Stimulated activated CD4-positive, alpha-beta T cell treated with anti-CD3 and anti-CD28 coated beads, Interleukin-1b, Interleukin-23, amount 100 ng/mL, for 4 hours (primary cell): ENCODE data around the gene SLC22A13.
"Not testable (repeated sequence)": the region's sequence is repeated elsewhere in the genome, so short reads cannot be mapped to it uniquely, and the experiment has no call there.

Experiments
- DNase-seq, 2 donors: peaks; one replicate each; pipeline ENCODE4 v3.0.0-alpha.2; 2020; ENCODE audit warnings: low read depth in 2 of 2

The SLC22A13 gene

DNA sequence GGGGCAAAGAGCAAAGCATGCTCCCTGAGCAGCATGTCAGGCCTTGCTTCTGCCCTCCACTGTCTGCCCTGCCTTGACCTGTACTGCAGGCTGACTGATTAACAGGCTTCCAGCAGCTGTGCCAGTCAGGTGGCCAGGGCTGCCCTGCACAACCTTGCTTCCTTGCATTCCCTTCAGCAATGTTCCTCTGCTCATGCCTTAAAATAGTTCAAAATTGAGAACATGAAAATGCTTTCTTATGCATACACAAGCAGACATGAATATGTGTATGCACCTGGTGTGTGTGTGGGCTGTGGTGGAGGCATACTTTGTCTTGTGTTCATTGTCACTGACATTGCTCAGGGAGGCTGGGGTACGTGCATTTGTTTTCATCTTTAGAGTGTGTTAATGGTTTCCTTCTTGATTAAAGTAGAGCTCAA is 1.2 kb upstream of the SLC22A13 start:
- DNase-seq = no peak

DNA sequence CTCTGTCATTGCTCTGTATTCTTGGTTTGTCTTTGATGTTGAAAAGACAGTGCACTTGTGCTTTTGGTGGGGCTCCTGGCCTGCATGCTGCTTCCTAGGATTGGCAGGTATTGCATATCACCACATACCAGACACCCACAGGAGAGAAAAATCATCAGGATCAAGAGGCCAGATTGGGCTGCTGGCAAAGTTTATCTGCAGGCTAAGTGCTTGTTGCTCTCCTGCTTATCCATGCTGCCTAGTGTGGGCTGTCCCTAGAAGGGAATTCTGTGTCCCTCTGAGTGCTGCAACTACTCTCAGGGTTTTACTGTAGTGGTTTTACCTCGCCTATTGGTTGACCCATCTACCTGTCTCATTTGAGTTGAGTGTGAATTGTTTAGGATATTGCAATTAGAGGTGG is 833 bp upstream of the SLC22A13 start:
- DNase-seq = no peak

DNA sequence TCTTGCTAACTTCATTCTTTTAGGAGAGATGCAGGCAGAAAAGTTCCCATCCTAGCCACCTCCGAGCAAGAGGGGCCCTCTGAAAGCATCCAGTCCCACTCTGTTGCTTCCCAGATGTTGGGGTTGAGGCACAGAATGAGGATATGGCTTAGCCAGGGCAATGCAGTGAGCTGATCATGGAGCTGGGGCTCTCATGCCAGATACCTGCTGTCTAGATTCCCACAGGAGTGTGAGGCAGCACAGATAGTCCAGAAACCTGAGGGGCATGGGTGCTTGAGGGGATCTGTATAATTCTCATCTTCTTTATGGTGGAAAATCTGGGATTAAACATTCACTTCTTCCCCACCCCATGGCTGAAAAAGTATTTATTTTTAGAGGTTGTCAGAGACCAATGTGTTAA is 1.2 kb downstream of the SLC22A13 start:
- no peak for DNase-seq

DNA sequence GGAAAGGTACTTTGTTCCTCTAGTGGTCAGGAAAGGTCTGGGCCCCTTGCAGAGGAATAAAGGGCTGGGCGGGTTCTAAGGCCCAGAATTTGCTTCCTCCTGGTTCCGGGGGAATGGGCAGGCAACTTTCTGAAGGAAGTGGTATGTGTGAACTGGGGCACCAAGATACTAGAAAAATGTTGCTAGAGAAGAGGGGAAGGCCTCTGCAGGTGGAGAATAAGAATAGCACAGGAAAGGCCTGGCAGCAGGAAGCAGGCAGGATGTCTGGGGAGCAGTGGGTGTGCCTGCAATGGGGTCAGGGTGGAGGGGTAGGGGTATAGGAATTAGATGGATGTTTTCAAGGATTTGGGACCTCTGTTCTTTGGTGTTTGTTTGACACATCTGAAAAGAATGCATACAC is 2.0 kb downstream of the SLC22A13 start:
- no peak for DNase-seq

DNA sequence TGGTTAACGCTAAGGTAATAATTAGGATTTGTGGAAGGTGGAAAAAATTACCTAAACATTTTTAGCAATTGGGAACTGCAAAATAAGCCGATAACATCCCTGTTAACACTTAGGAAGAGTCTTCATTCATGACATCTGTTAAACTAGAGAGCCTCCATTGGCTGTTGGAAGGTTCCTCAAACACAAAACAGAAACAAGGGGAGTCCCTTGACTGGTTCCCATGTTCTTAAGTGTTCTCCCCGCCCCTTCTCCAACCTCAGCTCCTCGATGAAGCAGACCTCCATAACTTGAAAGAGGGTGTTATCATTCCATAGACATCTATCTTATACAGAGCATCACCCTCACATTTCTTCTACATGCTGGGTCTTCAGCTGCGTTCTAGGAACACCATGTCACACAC is 2.5 kb downstream of the SLC22A13 start:
- no peak for DNase-seq

DNA sequence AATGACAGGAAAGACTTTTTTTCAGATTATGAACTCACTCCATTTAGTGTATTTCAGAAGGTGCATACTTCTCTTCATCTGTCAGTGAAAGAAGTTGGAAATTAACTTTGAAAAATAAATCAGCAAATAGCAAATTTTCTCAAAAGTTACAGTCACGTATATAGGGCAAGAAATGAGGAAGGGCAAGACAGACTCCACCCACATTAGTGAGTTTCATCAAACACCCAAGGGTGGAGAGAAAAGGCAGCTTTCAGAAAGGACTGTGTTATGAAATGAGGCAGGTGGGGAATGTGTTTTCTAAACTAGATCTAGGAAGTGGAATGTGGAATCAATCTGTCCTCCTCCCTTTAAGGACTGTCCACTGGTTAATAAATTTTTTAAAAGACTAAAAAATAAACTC is 2.9 kb downstream of the SLC22A13 start:
- DNase-seq = no peak

DNA sequence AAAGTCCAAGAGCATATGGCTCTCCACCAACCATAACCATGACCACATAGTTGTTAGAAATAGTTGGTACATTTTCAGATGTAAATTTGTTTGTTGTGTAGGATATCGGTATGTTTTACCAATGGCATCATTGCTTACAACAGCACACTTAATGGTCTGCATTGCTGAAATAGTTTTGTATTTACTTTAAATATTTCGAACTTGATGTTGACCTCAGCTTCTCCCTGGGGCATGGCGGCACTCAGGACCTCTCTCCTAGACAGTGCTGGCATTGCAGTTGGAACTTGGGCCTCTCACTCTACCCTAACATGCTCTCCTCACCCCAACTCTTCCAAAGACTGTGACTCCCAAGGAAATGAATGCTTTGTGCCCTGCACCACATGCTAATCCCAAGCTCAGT is 5.0 kb downstream of the SLC22A13 start:
- DNase-seq = no peak

DNA sequence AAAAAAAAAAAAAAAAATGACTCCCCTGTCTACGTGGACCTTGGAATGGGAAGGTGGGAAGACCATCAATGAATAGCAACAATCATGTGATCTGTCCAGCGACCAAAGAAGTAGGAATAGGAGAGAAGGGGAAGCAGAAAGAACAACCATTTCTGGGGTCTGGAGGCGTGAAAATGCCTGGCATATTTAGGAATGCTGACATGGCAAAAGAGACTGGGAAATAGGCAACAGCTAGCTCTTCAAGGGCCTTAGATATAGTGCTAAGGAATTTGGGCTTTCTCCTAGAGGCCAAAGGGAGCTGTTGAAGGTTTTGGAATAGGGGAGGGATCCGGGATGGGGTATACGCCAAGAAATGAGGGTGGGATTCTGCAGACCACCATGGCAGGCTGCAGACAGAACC is 5.9 kb downstream of the SLC22A13 start:
- no peak for DNase-seq

DNA sequence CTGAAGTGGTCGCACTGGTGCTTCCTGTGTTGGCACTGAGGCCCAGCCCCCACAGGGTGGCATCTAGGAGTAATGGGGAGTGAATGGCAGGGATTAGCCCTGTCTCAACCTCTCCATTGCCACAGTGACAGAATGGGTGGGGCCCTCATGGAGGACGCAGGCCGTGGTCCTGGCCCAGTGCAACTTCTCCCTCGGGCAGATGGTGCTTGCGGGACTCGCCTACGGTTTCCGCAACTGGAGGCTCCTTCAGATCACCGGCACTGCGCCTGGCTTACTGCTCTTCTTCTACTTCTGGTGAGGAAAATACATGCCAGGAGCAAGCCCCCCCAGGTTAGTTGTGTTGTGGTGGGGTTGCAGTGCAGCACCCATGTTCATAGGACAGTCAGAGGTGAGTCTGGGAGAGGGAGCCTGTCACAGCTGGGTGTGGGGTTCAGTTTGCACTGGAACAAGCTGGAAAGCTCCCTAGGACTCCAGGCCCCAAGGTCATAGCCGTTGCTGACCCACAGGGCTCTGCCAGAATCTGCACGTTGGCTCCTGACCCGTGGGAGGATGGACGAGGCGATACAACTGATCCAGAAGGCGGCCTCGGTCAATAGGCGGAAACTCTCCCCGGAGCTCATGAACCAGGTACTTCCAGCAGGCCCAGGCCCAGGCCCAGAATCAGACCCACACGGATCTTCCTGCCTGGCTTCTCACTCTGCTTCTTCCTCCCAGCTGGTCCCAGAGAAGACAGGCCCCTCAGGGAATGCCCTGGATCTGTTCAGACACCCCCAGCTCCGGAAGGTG is 9.4 kb downstream of the SLC22A13 start:
- no peak for DNase-seq

DNA sequence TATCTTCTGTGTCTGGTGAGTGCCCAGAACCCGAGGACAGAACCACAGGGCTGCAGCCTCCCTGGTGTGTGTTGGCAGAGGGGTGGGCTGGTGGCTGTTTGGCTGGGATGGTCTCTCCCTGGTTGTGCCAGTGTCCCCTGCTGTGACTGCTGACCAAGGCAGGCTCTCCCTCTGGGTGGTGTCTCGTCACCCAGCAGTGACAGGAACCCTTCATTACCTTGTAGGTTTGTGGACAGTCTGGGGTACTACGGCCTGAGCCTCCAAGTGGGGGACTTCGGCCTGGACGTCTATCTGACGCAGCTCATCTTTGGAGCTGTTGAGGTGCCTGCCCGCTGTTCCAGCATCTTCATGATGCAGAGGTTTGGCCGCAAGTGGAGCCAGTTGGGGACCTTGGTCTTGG is 10.0 kb downstream of the SLC22A13 start:
- no peak for DNase-seq

DNA sequence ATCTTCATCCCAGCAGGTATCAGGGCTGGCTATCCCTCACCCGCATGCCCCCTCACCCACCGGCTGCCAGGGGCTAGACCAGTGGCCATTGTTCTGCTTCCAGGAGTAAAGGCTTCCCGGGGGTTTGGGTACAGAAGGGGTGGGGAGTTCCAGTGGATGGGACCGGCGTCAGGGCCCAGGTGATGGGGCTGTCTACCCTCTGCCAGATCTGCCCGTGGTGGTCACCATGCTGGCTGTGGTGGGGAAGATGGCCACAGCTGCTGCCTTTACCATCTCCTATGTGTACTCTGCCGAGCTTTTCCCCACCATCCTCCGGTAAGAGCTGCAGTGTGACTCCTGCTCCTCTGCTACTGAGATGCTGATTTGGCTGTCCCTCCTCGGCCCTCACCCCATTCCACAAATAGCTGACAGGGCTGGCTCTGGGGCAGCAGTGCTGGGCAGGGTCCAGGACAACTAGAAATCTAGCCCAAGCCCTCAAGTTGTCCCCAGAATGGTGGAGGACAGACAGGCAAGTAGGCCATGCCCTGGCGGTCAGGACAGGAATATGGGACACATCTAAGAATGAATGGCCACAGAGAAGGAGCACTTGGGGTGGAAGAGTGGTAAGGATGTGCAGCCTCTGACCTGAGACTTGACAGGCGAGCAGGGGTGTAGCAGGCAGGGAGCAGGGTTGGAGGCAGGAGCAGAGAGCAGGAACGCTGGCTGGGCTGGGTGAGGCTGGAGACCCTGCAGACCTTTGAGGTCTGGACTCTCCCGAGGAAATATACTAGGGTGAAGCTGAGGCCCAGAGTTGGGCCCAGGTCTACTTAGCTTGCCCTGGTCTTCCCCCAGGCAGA is 10.7 kb downstream of the SLC22A13 start:
- DNase-seq = no peak

DNA sequence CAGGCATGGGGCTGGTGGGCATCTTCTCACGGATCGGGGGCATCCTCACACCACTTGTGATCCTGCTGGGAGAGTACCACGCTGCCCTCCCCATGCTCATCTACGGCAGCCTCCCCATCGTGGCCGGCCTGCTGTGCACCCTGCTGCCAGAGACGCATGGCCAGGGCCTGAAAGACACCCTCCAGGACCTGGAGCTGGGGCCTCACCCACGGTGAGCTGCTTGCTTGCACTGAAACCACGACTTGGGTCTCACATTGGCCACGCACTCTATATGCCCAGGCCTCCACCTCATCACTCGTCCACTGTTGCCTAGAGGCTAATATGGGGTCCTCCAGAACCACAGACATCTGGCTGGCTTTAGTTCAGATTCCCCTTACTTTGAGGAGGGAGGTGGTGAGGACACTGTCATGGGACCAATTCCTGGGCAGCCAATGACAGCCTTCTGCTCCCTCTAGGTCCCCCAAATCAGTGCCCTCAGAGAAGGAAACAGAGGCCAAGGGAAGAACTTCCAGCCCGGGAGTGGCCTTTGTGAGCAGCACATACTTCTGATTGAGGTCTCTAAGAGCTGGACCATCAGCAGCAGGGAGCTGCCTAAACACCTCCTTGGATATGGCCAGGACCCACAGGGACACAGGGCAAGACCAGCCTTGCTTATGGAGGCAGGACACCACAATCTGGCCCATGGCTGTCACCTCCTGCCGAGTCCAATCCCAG is 11.5 kb downstream of the SLC22A13 start:
- no peak for DNase-seq

DNA sequence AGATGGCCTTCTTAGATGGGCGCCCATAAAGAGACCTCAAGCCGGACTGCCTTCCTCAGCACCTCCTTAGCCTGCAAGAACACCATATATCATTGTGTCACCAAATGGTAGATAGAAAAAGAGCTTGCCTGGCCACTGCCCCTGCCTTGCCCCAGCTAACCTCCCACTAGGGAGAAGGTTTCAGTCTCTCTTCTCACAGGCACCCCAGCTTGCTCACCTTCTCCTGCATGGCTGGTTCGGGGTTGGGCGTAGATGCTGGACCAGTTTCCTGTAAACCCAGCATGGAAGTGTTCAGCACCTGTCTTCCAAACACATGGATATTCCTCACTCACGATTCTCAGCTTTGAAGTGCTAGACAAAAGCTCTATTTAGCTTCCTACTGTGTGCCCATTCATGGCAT is 13.2 kb downstream of the SLC22A13 start:
- no peak for DNase-seq

DNA sequence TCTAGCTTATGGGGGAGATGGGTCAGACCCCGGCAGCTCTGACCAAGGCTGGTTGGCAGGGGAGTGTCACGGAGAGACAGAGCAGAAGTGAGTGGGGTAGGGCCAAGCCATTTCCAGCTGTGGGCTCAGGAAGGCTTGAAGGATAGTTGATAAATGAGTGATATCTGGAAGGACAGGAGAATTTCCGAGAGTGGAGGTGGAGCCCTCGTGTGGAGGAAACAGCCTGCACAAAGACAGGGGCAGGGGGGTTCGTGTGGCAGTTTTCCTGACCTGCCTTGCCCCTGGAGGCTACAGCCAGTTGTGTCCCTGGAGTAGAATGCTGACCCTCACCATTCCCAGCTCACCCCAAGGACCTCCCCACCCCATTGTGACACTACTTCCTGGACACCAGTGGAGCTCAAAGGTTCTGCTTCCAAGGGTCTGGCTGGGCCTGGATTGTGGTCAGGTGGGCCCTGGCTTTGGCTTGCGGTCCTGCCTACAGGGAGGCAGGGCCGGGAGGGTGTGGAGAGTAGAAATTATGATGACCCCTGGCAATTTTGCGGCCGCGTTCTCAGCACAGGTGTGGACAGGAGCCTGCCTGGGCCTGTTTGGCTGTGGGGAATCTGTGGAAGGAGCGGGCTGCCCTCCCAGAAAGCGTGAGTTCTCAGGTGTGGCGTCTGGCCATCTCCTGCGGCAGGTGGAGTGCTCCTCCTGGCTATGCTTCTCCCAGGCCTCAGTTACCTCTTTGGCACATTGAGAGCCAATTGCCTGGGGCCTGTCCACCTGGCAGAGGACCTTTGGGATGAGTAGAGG is 16.5 kb downstream of the SLC22A13 start, which contains the start of gene SLC22A14:
Gene SLC22A14, plus strand, starts transcription at position 400 of the 792 bp plus-strand sequence. CDS start 23,733 bp downstream, outside the sequence.
- no peak for DNase-seq

DNA sequence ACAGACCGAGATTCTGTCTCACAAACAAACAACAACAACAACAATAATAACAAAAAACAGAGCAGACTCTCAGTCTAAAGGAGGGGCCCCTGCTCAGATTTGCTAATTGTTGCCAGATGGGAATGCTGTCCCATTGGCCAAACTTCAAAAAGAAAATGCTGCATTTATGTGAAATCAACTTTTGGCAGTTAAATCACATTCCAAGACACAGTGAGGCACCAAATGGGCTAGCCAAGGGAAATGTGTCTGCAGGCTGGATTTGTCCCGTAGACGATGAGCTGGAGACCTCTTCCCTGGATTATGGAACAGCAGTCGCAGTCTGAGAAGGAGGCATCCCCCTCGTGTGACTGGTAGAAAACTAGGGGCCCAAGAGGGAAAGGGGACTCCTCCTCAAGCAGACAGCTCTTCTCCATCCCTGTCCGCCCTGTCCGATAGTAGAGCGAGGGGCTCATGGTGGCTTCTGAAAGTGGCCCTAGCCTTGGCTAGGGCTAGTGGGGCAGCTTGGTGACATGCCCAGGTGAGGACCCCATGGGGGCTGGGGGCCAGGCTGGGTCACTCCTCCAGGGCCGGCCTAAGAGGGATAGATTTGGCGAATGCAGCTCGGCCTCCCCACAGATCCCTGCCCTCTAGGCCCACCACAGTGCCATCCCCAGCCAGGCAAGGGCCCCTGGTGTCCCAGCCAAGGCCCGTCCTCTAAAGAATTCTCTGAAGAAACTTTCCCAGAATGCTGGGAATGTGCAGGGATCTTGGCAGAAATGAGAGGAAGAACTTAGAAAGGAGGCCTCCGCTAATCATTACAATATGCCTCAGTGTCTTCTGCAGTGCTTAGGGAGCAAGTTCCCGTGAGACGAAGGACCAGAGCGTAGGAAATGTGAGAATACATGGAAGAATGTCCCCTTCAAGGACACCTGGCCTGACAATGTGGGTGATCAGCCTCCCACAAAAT is 18.5 kb downstream of the SLC22A13 start:
- DNase-seq = no peak

DNA sequence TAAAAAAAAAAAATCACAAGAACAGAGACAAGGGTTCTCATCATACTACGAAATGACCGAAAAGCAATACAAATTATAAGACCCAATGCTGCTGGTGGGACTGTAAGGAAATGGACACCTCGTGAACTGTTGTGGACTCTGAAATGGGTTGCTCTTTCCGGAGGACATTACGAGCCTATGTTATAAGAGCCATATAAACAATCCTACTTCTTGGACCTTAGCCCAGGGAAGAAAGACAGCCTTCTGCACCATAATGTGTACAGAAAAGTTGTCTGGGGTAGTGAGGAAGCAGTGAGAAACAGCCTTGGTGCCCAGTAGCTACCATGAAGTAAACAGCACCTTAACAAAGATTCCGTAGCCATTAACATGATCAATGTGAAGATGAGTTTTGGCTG is 19.1 kb downstream of the SLC22A13 start:
- DNase-seq = no peak

DNA sequence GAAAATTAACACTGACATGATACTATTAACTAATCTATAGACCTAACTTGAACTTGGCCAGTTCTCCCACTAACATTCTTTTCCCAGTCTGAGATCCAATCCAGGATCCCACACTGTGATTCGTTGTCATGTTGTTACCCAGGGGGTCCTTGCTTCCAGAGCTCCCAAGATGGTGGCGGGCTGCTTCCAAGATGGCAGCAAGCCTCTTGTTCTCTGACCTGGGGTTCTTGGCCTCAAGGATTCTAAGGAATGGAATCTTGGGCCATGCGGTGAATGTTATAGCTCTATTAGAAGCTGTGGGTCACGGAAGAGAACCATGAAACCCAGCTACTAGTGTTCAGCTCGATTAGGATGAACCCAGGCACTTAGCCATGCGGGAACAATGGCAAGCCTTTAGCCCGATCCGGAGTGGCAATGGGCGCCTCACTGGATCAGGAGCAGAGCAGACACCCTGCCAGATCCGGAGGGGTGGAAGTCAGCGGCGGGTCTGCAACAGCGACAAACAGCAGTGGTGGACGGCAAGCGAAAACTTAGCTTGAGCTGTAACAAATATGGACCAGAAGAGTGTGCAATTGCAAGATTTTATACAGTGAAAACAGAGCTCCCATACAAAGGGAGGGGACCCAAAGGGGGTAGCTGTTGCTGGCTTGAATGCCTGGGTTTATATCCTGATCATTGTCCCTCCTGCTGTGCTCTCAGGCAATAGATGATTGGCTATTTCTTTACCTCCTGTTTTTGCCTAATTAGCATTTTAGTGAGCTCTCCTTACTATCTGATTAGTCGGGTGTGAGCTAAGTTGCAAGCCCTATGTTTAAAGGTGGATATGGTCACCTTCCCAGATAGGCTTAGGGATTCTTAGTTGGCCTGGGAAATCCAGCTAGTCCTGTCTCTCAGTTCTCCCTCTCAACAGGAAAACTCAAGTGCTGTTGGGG is 23.9 kb downstream of the SLC22A13 start:
- DNase-seq = not testable (repeated sequence)

DNA sequence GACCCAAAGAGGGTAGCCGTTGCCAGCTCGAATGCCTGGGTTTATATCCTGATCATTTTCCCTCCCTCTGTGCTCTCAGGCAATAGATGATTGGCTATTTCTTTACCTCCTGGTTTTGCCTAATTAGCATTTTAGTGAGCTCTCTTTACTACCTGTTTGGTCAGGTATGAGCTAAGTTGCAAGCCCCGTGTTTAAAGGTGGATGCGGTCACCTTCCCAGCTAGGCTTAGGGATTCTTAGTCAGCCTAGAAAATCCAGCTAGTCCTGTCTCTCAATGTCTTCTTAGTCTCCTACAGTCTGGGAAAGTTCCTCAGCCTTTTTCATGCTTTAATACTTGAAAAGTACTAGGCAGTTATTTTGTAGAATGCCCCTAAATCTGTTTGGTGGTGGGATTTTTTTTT is 31.4 kb downstream of the SLC22A13 start:
- not testable (repeated sequence) for DNase-seq

DNA sequence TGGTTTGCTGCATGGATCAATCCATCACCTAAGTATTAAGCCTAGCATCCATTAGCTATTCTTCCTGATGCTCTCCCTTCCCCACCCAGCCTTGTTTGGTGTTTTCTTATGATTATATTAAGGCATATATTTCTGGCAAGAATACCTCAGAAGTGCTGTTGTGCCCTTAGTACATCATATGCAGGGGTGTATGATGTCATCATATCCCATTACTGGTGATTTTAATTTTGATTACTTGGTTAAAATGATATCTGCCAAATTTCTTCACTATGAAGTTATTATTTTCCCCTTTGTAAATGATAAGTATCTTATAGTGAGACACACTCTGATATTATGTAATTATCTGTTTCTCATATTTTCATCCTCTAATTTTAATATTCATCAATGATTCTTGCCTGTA is 31.9 kb downstream of the SLC22A13 start:
- DNase-seq = no peak
